Measurements from ENCODE around the gene ALPK1.

DNA sequence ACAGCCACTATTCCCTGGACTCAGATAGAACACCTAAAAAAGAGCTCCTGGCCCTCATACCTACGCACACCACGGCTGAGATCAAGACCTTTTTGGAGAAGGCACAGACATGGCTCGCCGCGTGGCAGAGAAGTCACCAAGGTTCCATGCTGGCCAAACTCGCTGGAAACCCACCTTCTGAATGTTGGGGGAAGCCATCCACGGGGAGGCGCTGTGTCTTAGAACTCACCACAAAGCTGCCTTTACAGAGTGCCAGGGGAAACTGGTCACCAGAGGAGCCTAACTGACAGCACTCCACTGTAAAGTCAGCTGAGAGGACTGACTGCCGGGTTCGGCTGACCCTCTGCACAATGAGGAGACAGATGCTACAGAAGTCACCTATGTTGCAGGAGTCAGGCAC is 120.9 kb downstream of the ALPK1 start:
- TF ChIP-seq, protein P1, sequence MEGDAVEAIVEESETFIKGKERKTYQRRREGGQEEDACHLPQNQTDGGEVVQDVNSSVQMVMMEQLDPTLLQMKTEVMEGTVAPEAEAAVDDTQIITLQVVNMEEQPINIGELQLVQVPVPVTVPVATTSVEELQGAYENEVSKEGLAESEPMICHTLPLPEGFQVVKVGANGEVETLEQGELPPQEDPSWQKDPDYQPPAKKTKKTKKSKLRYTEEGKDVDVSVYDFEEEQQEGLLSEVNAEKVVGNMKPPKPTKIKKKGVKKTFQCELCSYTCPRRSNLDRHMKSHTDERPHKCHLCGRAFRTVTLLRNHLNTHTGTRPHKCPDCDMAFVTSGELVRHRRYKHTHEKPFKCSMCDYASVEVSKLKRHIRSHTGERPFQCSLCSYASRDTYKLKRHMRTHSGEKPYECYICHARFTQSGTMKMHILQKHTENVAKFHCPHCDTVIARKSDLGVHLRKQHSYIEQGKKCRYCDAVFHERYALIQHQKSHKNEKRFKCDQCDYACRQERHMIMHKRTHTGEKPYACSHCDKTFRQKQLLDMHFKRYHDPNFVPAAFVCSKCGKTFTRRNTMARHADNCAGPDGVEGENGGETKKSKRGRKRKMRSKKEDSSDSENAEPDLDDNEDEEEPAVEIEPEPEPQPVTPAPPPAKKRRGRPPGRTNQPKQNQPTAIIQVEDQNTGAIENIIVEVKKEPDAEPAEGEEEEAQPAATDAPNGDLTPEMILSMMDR (IDR thresholded peaks at IDR 0.05): no peak
- TF ChIP-seq POLR2A (IDR thresholded peaks at IDR 0.05) (no peak), POLR2AphosphoS5 (IDR thresholded peaks at IDR 0.05) (no peak), EP300 (IDR thresholded peaks at IDR 0.05) (no peak)

Data from sigmoid colon (tissue), 4 donors.